Peyer's patch (tissue), 4 donors: ENCODE measurements around the gene DOCK6. TPM values are rescaled to one million over a fixed set of nuclear protein-coding genes. Genes with fewer than 3 reads are reported as not detected.

Source experiments
- DNase-seq, 3 donors: peaks; one replicate each; pipeline ENCODE4 v3.0.0-alpha.2; 2017 to 2019
- H3K27ac ChIP-seq, 4 donors: fragments of 200-600 bp; sonication (generic); one replicate each; pipeline ENCODE4 v1.5.1; 2016 to 2019
- H3K27me3 ChIP-seq, 2 donors: fragments of 200-600 bp; sonication (generic); one replicate each; pipeline ENCODE4 v1.5.1; 2019
- H3K36me3 ChIP-seq, 3 donors: fragments of 200-600 bp; sonication (generic); one replicate each; pipeline ENCODE4 v1.5.1; 2016 to 2019
- H3K4me1 ChIP-seq, 4 donors: fragments of 200-600 bp; sonication (generic); one replicate each; pipeline ENCODE4 v1.5.1; 2016 to 2019
- H3K4me3 ChIP-seq, 4 donors: fragments of 200-600 bp; sonication (generic); 1 replicate in 3 of 4; 2 replicates in 1 of 4; pipeline ENCODE4 v1.5.1; 2016 to 2019; ENCODE audit warnings: mild to moderate bottlenecking in 1 of 4
- H3K9me3 ChIP-seq, 4 donors: fragments of 200-600 bp; sonication (generic); one replicate each; pipeline ENCODE4 v1.5.1; 2016 to 2019; ENCODE audit warnings: mild to moderate bottlenecking in 1 of 4
- CTCF ChIP-seq, 6 experiments: fragments of 450-650 bp in 4 of 6; fragments of 200-600 bp in 2 of 6; sonication (generic) in 1 of 6; IDR thresholded peaks; one replicate each; pipeline ENCODE4 v1.5.1; 2017 to 2019; ENCODE audit warnings: antibody characterized with exemption in 6 of 6, mild to moderate bottlenecking in 3 of 6, moderate library complexity in 1 of 6
- POLR2A ChIP-seq, 2 donors: fragments of 450-650 bp; IDR thresholded peaks; one replicate each; pipeline ENCODE4 v1.5.1; 2017; ENCODE audit warnings: antibody characterized with exemption in 2 of 2, mild to moderate bottlenecking in 2 of 2, moderate library complexity in 2 of 2
- total RNA-seq, 4 donors: library from RNA; depleted of rRNA; stranded (reverse); fragments of >200 nt; gene quantifications; one replicate each; pipeline ENCODE4 v1.1.0, GENCODE V29; 2016

The DOCK6 gene
- total RNA-seq, 4 donors from 2014 or later = 66.4 to 194 (median 157) TPM

- TF ChIP-seq CTCF (IDR thresholded peaks at IDR 0.05) (no peak), POLR2A (IDR thresholded peaks at IDR 0.05) (no peak)
- Histone ChIP-seq H3K27me3 (no peaks in the 10 kb centered on the region), H3K4me1 (no peaks in the 10 kb centered on the region), H3K9me3 (peaks cover 0 to 19% (median 0%) of the 10 kb centered on the region in 4 donors), H3K4me3 (no peak overlapping the region), H3K36me3 (peaks cover 0 to 63% (median 0%) of the 10 kb centered on the region in 3 donors), H3K27ac (no peak overlapping the region)
- DNase-seq = no peak
These were observed 25.7 kb downstream of the DOCK6 start for GRCh38 chr19:11236324-11237301.

GRCh38 chr19:11234486-11235075 lies 27.7 kb downstream of the DOCK6 start:
- H3K9me3 ChIP-seq = peaks cover 0 to 17% (median 0%) of the 10 kb centered on the region in 4 donors
- DNase-seq = no peak
- H3K4me1 ChIP-seq = no peaks in the 10 kb centered on the region
- H3K36me3 ChIP-seq = peaks cover 0 to 57% (median 0%) of the 10 kb centered on the region in 3 donors
- no peak overlapping the region for H3K4me3 ChIP-seq
- TF ChIP-seq CTCF (IDR thresholded peaks at IDR 0.05) (no peak), POLR2A (IDR thresholded peaks at IDR 0.05) (no peak)
- no peaks in the 10 kb centered on the region for H3K27me3 ChIP-seq
- no peak overlapping the region for H3K27ac ChIP-seq

GRCh38 chr19:11233073-11233472 lies 29.3 kb downstream of the DOCK6 start:
- no peak for DNase-seq
- no peak for TF ChIP-seq CTCF (IDR thresholded peaks at IDR 0.05)
- no peak for TF ChIP-seq POLR2A (IDR thresholded peaks at IDR 0.05)
- H3K9me3 ChIP-seq = peaks cover 0 to 2% (median 0%) of the 10 kb centered on the region in 4 donors
- H3K36me3 ChIP-seq = peaks cover 0 to 43% (median 0%) of the 10 kb centered on the region in 3 donors
- no peak overlapping the region for H3K27ac ChIP-seq
- H3K4me3 ChIP-seq = no peak overlapping the region
- H3K4me1 ChIP-seq = no peaks in the 10 kb centered on the region
- H3K27me3 ChIP-seq = no peaks in the 10 kb centered on the region

GRCh38 chr19:11232555-11232954 lies 29.8 kb downstream of the DOCK6 start:
- no peaks in the 10 kb centered on the region for H3K9me3 ChIP-seq
- H3K36me3 ChIP-seq = peaks cover 0 to 41% (median 0%) of the 10 kb centered on the region in 3 donors
- no peak overlapping the region for H3K27ac ChIP-seq
- no peaks in the 10 kb centered on the region for H3K27me3 ChIP-seq
- DNase-seq = no peak
- TF ChIP-seq CTCF (IDR thresholded peaks at IDR 0.05) = no peak
- no peaks in the 10 kb centered on the region for H3K4me1 ChIP-seq
- H3K4me3 ChIP-seq = no peak overlapping the region

DNA sequence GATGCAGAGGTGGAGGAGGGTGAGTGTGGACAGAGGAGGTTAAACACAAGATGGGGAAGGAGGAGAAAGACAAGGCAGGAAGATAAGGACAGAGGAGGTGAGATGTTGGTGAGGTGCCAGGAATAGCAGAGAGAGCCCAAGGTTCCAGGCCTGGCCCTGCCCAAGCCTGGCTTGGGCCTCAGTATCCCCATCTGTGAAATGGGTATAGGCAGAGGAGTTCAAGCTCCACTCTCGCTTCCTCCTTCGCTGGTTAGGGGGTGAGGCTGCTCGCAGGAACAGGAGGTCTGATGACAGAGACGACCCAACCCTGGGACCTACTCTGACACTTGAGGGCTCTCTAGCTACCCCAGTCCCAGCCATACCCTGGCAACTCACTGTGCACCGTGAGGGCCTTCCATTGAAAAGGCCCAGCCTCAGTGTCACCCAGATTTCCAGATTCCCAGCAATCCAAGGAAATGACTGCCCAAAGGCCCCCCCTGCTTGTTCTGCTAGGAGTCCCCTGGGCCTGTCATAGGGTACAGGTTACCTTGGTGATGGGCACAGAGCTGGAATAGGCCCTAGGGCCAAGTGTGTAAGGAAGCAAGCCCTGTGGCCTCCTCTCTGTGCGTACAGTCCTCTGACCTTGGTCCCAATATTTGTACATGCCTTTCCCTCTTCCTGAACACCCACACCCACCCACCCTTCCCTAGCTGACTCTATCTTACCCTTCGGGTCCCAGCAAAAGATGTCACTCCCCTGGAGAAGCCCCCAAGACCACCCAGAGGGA lies 31.5 kb downstream of the DOCK6 start:
- Histone ChIP-seq H3K36me3 (peaks cover 0 to 36% (median 0%) of the 10 kb centered on the region in 3 donors), H3K9me3 (no peaks in the 10 kb centered on the region), H3K4me1 (no peaks in the 10 kb centered on the region), H3K27me3 (no peaks in the 10 kb centered on the region), H3K4me3 (no peak overlapping the region), H3K27ac (no peak overlapping the region)
- TF ChIP-seq POLR2A (IDR thresholded peaks at IDR 0.05) (no peak), CTCF (IDR thresholded peaks at IDR 0.05) (no peak)
- DNase-seq = no peak
